Germinal center (tissue), 1 donor: ENCODE data around the gene PTTG1IP.
"Not testable (repeated sequence)": the region's sequence is repeated elsewhere in the genome, so short reads cannot be mapped to it uniquely, and the experiment has no call there.

Experiments used
- DNase-seq: peaks from one replicate; pipeline ENCODE4 v3.0.0; 2012; ENCODE audit warnings: mixed read lengths, low spot score

PTTG1IP gene

DNA sequence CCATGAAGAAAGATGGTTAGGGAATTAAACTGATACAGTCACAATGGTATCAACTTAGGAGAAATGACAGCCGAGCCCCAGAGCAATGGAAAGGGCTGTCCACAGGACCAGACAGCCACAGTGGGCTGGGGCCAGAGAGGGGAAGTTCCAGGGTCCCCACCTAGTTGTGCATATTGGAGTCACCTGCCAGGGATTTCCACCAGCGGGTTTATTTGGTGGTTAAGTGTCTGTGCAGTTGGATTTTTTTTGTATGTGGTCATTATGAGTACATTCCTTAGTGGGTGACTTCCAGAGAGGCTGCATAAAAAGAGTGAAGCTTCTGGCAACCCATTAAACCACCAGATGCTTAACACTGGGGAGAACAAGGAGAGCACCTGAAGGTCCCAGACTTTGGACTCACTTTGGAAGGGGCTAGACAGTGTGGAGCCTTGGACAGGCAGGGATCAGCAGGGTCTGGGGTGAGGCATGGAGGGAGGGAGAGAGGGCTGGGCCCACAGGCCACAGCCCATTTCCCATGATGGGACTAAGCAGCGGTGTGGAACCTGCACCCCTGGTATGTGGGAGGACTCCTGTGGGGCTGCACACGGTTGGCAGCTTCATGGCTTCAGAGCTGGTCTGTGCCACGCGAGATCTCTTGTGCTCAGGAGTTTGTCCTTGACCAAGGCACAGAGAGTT lies 7.8 kb upstream of the PTTG1IP start:
- DNase-seq, result no peak

DNA sequence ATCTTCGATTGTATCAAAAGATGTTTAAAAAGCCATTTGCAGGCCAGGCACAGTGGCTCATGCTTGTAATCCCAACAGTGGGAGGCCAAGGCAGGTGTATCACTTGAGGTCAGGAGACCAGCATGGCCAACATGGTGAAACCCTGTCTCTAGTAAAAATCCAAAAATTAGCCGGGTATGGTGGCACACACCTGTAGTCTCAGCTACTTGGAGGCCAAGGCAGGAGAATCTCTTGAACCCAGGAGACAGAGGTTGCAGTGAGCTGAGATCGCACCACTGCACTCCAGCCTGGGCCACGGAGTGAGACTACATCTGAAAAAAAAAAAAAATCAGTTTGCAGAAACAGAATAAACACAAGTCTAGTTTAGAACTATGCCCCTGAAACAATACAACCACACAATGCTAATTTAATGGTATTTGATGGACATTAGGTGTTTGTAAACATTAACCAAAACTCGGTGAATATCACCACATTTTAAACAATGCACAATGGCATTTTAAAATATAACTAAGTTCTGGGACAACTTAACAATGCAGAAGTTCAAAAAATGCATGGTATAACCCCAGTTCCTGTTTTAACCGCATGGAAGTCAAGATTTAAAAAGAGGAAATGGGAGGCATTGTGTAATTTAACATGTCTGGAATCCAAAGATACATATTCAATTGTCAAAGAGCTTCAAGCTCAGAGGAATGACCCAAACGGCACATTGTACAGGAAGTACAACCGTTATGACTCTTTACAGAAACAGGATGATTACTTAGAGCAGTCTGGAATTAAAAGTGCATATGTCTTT lies 7.1 kb upstream of the PTTG1IP start:
- no peak for DNase-seq

DNA sequence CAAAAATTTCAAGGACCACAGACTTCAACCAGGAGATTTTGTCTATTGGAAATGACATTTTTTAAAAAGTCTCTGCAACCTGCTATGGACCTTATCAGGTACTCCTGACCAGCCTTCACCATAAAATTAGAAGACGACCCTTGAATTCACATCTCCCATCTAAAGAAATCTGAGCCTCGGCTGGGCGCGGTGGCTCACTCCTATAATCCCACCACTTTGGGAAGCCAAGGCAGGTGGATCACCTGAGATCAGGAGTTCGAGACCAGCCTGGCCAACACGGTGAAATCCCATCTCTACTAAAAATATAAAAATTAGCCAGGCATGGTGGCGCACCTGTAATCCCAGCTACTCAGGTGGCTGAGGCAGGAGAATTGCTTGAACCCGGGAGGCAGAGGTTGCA lies 5.7 kb upstream of the PTTG1IP start:
- DNase-seq, result not testable (repeated sequence)

DNA sequence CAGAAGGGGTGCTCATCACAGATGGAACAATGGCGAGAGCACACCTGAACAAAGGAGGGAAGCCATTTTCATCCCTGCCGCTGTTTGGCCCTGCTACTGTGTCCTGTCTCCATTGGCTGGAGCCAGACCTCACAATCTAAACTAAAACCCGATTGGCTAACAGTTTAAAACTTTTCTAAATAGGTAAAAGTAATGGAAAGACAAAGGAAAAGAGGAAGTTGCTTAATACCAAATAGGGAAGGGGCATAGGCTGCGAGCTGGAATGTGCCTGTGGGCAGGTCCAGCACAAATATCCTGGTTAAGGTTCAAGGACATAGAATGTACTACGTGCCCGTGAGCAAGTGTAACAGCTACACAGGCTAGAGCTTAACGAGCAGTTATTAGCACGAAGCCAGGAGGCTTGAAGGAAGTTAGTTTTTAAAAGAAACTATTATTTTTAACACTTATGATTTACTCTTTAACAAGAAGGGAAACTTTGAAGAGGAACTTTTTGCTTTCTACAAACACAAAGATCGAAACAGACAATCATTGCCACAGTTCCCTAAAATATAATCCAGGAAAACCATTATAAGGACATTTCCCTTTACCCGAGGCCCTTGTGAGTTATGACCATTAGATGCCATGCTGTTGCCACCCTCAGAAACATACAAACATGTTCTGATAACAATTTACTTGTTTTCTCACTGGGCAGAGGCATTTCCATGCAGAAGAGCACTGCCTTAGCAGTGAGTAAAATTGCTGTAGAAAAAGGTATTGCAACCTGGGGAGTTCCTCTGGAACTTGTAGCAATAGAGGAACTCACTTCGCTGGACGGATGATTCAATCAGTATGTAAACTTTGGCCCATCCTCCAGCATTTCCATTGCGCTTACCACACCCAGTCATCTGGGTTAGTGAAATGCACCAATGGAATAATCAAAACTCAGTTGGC lies 4.8 kb upstream of the PTTG1IP start:
- no peak for DNase-seq

DNA sequence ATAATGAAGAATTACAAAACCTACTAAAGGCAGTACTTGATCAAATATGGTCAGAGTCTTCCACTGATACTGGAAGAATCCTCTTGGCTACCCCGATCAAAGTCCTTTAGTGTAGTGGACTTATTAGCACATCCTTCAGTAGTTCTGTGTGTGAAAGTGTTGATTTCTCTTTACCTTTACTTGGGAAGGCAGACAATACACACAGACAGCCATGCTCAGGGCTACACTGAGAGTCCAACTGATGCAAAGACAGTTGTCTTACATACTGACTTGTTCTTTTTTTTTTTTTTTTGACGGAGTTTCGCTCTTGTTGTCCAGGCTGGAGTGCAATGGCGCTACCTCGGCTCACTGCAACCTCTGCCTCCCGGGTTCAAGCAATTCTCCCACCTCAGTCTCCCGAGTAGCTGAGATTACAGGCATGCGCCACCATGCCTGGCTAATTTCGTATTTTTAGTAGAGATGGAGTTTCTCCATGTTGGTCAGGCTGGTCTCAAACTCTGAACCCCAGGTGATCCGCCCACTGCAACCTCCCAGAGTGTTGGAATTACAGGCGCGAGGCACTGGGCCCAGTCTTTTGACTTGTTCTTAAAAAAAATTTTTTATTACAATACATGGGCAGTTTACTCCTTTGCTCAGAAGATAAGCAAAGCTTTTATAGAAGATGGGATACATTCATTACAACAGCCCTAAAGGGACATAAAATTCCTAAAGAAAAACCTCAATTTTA lies 3.5 kb upstream of the PTTG1IP start:
- no peak for DNase-seq

DNA sequence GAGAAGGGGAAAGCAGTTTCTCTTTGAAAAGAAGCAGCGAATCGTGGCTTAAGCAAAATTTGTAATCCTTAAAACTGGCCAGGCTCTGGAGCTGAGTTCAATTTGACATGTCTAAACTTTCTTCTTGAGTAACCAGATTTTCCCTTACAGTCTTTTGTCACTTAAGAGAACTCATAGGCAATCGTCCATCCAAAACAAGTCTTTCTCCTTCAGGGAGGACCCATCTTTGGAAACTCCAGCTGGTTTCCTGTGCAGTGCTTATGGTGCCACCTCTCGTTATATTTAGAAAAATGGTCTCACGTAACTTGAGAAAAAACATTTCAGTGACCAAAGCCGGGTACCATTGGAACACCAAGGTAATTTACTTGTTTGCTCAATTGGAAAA lies 1.8 kb upstream of the PTTG1IP start:
- DNase-seq, result no peak

DNA sequence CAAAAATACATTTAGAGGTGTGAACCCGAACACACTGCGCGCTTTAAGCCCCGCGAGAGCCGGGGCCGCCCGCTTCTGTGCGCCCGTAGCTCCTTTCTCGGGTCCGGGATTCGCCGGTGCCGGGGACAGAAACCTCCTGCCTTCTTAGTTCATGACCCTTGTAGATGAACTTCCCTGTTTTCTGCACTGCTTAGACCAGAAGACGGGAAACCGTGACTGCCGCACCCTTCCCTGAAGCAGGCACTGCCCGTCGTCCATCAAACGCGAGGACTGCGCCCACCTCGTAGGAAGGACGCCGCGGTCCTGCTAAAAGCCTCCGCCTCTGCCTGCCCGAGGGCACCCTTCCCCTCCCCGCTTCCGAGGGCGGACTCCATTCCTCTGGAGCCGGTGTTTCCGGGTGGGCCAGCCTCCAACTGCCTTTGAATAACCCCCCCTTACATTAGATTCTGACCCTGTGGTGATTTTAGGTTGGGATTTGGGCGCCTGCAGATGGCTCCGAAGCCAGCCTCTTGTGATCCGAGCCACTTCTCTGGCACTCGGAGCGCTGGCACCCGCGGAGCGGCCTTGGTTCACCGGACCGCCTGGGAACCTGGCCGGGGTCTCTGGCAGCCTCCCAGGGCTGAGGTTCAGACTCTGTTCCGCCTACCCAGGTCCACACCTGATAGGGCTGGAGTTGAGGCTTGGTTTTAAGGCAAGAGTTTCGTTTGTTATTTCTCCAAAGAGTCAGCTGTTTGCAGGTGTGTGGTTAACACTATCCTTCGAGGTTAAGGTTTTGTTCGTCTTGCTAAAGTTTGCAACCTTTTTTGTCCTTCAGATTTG lies 1.2 kb upstream of the PTTG1IP start:
- peak; percentile 34 for DNase-seq

DNA sequence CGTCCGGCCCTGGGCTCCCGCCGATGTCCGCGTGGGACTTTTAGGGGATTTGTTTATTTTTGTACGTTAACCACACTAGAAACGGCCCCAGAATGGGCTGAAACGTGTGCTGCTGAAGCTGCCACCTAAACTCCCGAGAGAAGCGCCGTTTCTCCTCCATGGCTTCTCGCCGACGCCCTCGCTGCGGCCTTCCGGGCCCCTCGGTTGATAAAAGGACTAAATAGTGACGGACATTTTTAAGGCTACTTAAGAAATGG lies 678 bp upstream of the PTTG1IP start:
- peak; percentile 47 for DNase-seq

DNA sequence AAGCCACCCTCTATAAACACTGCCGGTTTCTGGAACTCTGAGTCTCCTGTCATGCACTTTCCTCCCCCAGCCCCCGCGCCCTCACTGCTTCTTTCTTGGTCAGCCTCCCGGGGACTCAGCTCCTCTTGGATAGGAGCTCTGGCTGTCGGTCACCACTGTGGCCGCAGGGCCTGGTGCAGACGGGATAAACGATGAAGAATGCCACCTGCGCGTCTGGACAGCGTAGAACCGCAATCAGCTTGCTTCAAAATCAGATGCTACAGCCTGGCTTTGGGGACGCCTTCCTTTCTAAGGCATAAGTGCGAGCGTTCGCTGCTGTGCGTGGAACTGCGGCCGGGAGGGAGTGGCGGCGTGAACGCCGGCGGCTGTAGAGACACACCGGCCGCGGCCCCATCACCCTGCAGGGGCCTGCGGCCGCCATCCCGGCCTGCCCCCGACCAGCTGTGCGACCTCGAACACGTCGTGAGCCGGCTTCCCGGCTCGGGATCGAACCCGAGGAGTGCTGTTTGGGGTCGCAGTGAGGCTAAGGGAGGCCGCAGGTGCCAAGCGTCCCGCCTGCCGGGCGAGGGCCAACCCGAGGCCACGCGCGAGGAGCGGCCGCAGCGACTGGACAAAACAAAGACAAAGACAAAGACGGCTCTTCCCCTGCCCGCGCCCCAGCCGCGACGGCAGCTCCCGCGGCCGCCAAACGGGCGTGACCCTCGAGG lies 688 bp downstream of the PTTG1IP start:
- DNase-seq, result peak; percentile 30

DNA sequence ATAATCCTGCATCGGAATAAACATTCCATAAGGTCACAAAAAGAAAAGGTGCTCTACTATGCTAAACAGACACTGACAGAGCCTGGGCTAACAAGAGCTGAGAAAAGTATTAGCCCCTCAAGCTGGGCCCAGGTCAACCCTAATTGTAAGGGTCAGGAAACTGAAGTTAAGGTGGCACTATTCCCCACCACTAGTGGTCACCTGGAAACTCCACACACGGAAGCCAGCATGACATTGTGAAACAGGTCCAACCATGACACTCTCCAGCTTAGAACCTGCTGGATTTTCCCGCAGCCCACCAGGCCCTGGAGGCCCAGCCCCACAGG lies 1.2 kb downstream of the PTTG1IP start:
- no peak for DNase-seq

DNA sequence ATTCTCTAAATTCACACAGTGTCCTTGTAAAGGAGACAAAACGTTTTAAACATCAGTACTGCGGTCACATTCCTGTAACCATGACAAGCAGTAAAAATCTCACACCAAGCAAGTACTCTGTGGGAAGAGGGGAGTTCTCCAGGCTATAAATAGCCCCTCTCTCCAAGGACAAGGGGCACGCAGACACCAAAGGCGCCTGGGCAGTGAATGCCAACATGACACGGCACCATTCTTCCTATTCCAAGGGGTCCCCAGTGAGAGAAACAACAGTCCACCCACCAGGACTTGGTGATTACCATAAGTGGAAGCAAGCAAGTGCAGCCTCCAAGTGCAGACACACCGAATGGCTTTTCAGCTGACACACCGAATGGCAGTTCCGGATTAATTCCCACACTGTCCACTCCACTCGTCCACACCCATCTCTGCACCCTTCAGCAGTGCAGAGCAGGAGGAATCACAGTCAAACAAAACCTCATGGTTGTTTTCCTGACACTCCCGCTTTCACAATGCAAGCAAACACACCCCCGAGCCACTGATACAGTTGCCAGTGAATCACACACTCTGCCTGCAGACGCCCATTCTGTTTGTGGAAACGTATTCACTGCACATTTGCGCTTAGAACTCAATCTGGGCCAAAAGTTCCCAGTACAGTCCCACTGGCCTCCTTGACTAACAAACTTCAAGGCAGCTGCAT lies 1.8 kb downstream of the PTTG1IP start:
- DNase-seq, result no peak

DNA sequence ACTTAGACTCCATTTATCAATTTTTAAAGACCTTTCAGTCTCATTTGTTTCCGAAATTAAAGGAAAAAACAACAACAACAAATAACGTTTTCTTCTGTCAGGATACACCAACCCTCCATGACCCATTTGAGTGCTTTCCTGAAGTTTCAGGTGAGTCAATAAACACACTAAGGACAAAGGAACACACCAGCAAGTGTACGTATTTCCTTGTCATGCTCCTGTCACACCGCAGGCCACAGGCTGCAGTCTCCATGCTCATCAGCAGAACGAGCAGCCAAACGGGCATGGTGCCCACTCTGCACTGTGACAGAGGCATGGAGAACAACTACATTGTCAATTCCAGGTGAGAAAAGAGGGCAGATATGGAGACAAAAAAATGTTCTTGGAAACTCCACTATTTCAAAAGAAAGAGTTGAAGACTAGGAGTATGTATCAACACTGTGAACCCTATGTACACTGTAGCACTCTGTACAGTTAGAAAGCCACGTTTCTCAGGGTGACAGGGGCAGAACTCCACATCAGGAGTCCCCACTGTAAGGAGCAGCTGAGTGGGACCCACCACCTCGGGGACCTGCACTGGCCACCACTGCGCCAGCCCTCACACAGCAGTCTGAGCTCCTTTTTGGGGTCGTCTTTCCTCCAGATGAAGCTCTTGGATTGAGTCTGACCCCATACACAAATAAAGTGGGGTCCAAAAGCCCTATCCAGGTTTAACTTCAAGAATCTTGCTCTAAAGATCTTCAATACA lies 2.6 kb downstream of the PTTG1IP start:
- DNase-seq, result no peak

DNA sequence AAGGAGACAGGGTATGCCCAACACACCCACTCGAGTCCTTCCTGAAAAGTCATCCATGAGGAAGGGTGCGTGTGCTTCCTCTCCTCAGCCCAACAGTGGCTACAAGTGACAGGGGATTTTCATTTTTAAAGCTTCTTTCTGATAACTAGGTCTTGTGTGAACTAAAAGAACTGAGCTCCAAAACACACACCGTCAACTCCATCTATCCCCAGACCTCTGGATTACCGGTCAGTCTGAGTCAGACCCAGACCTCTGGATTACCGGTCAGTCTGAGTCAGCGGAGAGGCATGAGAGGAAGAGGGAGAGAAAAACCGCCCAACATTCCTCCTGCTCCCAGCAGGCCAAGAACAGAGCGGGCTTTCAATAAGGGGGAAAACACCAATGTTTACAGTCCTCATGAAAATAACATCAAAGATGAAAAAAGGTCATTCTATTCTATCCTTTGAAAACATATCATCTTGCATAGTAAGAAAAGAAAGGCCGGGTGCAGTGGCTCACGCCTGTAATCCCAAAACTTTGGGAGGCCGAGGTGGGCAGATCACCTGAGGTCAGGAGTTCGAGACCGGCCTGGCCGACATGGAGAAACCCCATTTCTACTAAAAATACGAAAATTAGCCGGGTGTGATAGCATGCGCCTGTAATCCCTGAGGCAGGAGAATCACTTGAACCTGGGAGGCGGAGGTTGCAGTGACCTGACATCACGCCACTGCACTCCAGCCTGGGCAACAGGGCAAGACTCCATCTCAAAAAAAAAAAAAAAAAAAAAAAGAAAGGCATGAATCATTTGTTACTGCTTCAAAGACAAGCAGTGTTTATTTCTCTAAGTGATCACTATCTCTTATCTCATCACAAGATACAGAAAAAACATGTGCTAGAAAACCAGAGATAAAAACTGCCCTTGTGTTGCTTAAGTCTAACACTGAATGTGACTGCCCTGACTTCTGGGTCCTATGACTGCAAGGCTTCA lies 3.4 kb downstream of the PTTG1IP start:
- no peak for DNase-seq

DNA sequence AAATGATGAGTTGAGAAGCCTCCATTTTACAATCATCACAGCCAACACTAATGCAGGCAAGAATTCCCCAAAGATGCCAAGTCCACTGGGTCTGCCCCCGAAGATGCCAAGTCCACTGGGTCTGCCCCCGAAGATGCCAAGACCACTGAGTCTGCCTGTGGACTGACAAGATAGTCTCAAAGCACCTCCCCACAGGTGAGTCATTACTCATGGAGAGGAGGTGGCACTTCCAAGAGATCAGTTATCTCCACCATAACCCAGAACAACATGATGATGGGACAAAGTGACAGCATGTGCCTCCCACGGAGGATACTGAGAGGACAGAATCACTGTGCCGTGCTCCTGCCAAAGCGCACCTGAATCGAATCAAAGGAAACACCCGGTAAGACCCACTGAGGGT lies 4.8 kb downstream of the PTTG1IP start:
- DNase-seq, result no peak

DNA sequence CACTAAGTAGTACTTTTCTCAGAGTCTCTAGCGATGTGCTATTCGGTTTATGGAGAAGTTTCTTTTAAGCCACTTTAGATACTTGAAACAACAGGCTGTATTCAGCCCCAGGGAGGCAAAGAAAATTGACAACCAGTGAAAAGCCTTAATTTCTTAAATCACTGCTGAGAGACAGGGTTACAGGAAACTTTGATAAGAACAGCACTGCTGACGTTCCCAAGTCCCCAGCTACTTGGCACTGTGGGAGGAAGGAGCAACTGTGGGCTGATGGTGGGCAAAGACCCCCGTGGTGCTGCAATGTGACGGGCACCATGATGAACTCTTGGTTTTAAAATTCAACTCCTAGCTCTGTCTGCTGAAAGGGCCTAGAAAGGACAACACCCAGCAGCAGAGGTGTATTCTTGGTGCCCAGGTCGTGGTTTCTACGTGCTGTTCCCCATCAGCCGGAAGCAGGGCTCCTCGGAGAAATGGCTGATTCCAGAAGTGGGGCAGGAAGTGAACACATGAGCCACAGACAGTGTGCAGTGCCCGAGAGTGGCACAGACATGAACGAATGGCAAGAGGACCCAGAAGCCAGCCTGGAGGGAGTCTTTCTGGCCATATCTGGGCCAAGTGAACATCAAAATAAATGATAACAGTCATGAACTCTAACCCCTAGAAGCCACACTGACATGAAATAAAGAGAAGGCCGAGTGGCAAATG lies 5.3 kb downstream of the PTTG1IP start:
- no peak for DNase-seq

DNA sequence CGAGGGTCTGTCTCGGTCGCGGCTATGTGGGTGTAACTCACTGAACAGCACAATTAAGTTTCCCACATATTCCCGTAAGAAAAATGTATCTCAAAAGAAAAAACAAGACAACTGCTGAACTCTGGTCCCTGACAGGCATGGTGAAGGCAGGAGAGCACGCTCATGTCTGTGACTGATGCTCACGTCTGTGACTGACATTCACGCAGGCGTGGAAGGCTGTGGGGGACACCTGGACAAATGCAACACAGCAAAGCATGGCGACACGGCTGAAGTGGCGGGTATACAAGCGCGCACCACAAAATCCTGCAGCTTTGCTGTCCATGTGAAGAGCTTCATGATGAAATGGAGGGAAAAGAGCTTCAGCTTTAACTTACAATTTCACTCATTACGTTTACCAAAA lies 6.0 kb downstream of the PTTG1IP start:
- DNase-seq, result no peak

DNA sequence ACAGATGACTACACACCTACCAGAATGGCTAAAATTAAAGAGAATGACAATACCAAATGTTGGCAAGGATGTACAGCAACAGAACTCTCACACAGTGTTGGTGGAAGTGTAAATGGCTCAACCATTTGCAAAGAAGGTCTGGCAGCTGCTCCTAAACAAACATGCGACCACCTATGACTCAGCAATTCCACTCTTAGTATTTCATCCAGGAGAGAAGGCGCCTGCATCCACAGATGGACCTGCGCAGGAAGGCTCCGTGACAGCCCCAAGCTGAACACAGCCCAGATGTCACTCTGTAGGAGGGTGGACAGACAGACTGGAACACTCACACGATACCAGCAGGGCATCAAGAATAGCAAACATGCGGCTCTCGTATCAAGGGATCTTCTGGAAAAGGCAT lies 6.7 kb downstream of the PTTG1IP start:
- DNase-seq, result no peak
